WTC11 (cell line): ENCODE results near the gene IL23A. TPM values are rescaled to one million over a fixed set of nuclear protein-coding genes. Genes with fewer than 3 reads are reported as not detected.

Experiments used
- ATAC-seq: fragments of 200-7000 bp; cut with Tn5 transposase; 2 replicates; pipeline ENCODE4 v1.10.0; 2021; ENCODE audit warnings: mild to moderate bottlenecking, moderate library complexity
- CTCF ChIA-PET: fragments of 300-600 bp; sonication (Branson Sonifier 250); formaldehyde crosslinking; loops from one replicate; lab custom pipeline; 2021; ENCODE audit warnings: antibody characterized with exemption; lab: Charles Lee
- POLR2A ChIA-PET: fragments of 350-600 bp; sonication (Branson Sonifier 250); formaldehyde crosslinking; loops from one replicate; lab custom pipeline; 2021; ENCODE audit warnings: antibody characterized with exemption; lab: Charles Lee
- DNase-seq: peaks from one replicate; pipeline ENCODE4 v3.0.0; 2021; ENCODE audit warnings: low spot score
- H3K27ac Mint-ChIP-seq: 2 replicates; pipeline ENCODE4 v1.8.0; 2021; ENCODE audit warnings: mixed read lengths
- H3K27me3 Mint-ChIP-seq: 2 replicates; pipeline ENCODE4 v1.8.0; 2021; ENCODE audit warnings: low read depth, mild to moderate bottlenecking, moderate library complexity, mixed read lengths
- H3K36me3 Mint-ChIP-seq: 2 replicates; pipeline ENCODE4 v1.8.0; 2021; ENCODE audit warnings: mixed read lengths
- H3K4me1 Mint-ChIP-seq: 2 replicates; pipeline ENCODE4 v1.8.0; 2022; ENCODE audit warnings: mixed read lengths
- H3K4me3 Mint-ChIP-seq: 2 replicates; pipeline ENCODE4 v1.8.0; 2021; ENCODE audit warnings: mild to moderate bottlenecking, moderate library complexity, mixed read lengths
- H3K9me3 Mint-ChIP-seq: 2 replicates; pipeline ENCODE4 v1.8.0; 2021; ENCODE audit warnings: mixed read lengths
- ARID4B ChIP-seq: sonication (generic); formaldehyde crosslinking; IDR thresholded peaks from 2 replicates; pipeline ENCODE4 v1.8.0; 2023; ENCODE audit warnings: missing genetic modification reagents, mild to moderate bottlenecking, borderline replicate concordance
- ESRRA ChIP-seq: sonication (generic); formaldehyde crosslinking; IDR thresholded peaks from 2 replicates; pipeline ENCODE4 v1.8.1; 2022; ENCODE audit warnings: mild to moderate bottlenecking, missing genetic modification reagents, borderline replicate concordance
- FOXJ3 ChIP-seq: sonication (generic); formaldehyde crosslinking; IDR thresholded peaks from 2 replicates; pipeline ENCODE4 v1.9.0; 2021; ENCODE audit warnings: missing genetic modification reagents, mild to moderate bottlenecking, borderline replicate concordance
- FOXK1 ChIP-seq: sonication (generic); formaldehyde crosslinking; IDR thresholded peaks from 2 replicates; pipeline ENCODE4 v1.8.0; 2022; ENCODE audit warnings: mild to moderate bottlenecking, moderate library complexity, missing genetic modification reagents
- FOXP4 ChIP-seq: sonication (generic); formaldehyde crosslinking; IDR thresholded peaks from 2 replicates; pipeline ENCODE4 v1.8.0; 2022; ENCODE audit warnings: mild to moderate bottlenecking, missing genetic modification reagents
- GABPB1 ChIP-seq: sonication (generic); formaldehyde crosslinking; IDR thresholded peaks from 2 replicates; pipeline ENCODE4 v1.8.1; 2023; ENCODE audit warnings: mild to moderate bottlenecking, missing genetic modification reagents
- GRHL2 ChIP-seq: fragments of 250-450 bp; sonication (Bioruptor Pico); IDR thresholded peaks from 2 replicates; pipeline ENCODE4 v1.8.0; 2022; ENCODE audit warnings: mild to moderate bottlenecking, moderate library complexity; ENCODE audit not compliant: insufficient replicate concordance, severe bottlenecking
- GTF2I ChIP-seq: fragments of 250-450 bp; sonication (Bioruptor Pico); conservative IDR thresholded peaks from 2 replicates; pipeline ENCODE4 v1.4.0; 2021; ENCODE audit warnings: mild to moderate bottlenecking
- IRF2 ChIP-seq: sonication (generic); formaldehyde crosslinking; IDR thresholded peaks from 2 replicates; pipeline ENCODE4 v1.8.0; 2022; ENCODE audit warnings: low read depth, missing genetic modification reagents, borderline replicate concordance
- MXD4 ChIP-seq: fragments of 250-450 bp; sonication (Bioruptor Pico); IDR thresholded peaks from 2 replicates; pipeline ENCODE4 v1.8.0; 2021; ENCODE audit warnings: mild to moderate bottlenecking, moderate library complexity, borderline replicate concordance
- MYBL2 ChIP-seq: sonication (generic); formaldehyde crosslinking; IDR thresholded peaks from 2 replicates; pipeline ENCODE4 v1.8.1; 2023; ENCODE audit warnings: mild to moderate bottlenecking, moderate library complexity, missing genetic modification reagents
- NFYB ChIP-seq: sonication (generic); formaldehyde crosslinking; conservative IDR thresholded peaks from 2 replicates; pipeline ENCODE4 v1.8.0; 2022; ENCODE audit warnings: low read depth, missing genetic modification reagents
- NR2C2 ChIP-seq: sonication (generic); formaldehyde crosslinking; IDR thresholded peaks from 2 replicates; pipeline ENCODE4 v1.8.0; 2022; ENCODE audit warnings: mild to moderate bottlenecking, missing genetic modification reagents
- SMAD3 ChIP-seq: sonication (generic); formaldehyde crosslinking; IDR thresholded peaks from 2 replicates; pipeline ENCODE4 v1.8.0; 2022; ENCODE audit warnings: missing genetic modification reagents, mild to moderate bottlenecking, borderline replicate concordance
- SP1 ChIP-seq: sonication (generic); formaldehyde crosslinking; conservative IDR thresholded peaks from 2 replicates; pipeline ENCODE4 v1.8.1; 2022; ENCODE audit warnings: missing genetic modification reagents
- TEAD1 ChIP-seq: sonication (generic); formaldehyde crosslinking; IDR thresholded peaks from 2 replicates; pipeline ENCODE4 v1.8.0; 2022; ENCODE audit warnings: mild to moderate bottlenecking, missing genetic modification reagents
- ZNF121 ChIP-seq: sonication (generic); formaldehyde crosslinking; IDR thresholded peaks from 2 replicates; pipeline ENCODE4 v1.8.0; 2023; ENCODE audit warnings: missing genetic modification reagents
- ZNF281 ChIP-seq: sonication (generic); formaldehyde crosslinking; IDR thresholded peaks from 2 replicates; pipeline ENCODE4 v1.8.0; 2023; ENCODE audit warnings: mild to moderate bottlenecking, missing genetic modification reagents
- ZNF317 ChIP-seq: sonication (generic); formaldehyde crosslinking; IDR thresholded peaks from 2 replicates; pipeline ENCODE4 v1.8.1; 2023; ENCODE audit warnings: low read depth, mild to moderate bottlenecking, moderate library complexity, missing genetic modification reagents, borderline replicate concordance
- ZNF423 ChIP-seq: fragments of 250-450 bp; sonication (Bioruptor Pico); IDR thresholded peaks from 2 replicates; pipeline ENCODE4 v2.1.2; 2022; ENCODE audit warnings: mild to moderate bottlenecking, moderate library complexity
- total RNA-seq: library from RNA; stranded (reverse); gene quantifications from 3 replicates; pipeline ENCODE4 v1.2.3, GENCODE V29; 2021

The IL23A gene
- total RNA-seq, 1 experiment from 2014 or later = 2.9 TPM

GRCh38 chr12:56359851-56360767 lies 21.4 kb downstream of the IL23A start, which contains the start of gene STAT2:
Gene STAT2 (minus strand): TSS chr12:56360107. CDS start chr12:56356571, 3,536 bp downstream.
- ATAC-seq (peak; percentile 98), DNase-seq (peak; percentile 100)
- Mint-ChIP-seq H3K4me3 (peak within 1 kb of the TSS; percentile 90), H3K4me1 (peaks cover 13% of the 10 kb centered on the region), H3K9me3 (no peaks in the 10 kb centered on the region), H3K36me3 (peaks cover 8% of the 10 kb centered on the region), H3K27me3 (peaks cover 9% of the 10 kb centered on the region; the same call in 1 of the 2 replicates), H3K27ac (peak within 1 kb of the TSS; percentile 99)
- CTCF ChIA-PET = interaction anchor here (0.6 to 2.9 kb wide), 33 partner anchors 8 to 1095 kb away, joined by 3 to 55 read pairs (median 4); partner anchors contain the start of genes ANKRD52, CNPY2, COQ10A and DNAJC14
- POLR2A ChIA-PET = interaction anchor here (0.5 to 2.0 kb wide), 35 partner anchors 9 to 1061 kb away, joined by 3 to 24 read pairs (median 4); partner anchors contain the start of genes CNPY2, COQ10A, CS and DNAJC14
- TF ChIP-seq ZNF423 (CRISPR knock-in tag) (peak; percentile 76), FOXJ3 (no peak), NR2C2 (CRISPR knock-in tag) (0 out of 2 replicates have a peak, but pooled peaks have one; percentile 9), MXD4 (CRISPR knock-in tag) (no peak), GABPB1 (peak; percentile 69; the same call in 1 of the 2 replicates), MYBL2 (peak; percentile 40; the same call in 1 of the 2 replicates), FOXP4 (no peak), TEAD1 (no peak), SP1 (CRISPR knock-in tag) (peak; percentile 96), GRHL2 (CRISPR knock-in tag) (no peak), ZNF317 (CRISPR knock-in tag) (no peak), FOXK1 (CRISPR knock-in tag) (peak; percentile 31; the same call in 1 of the 2 replicates), ZNF281 (CRISPR knock-in tag) (0 out of 2 replicates have a peak, but pooled peaks have one; percentile 46), NFYB (CRISPR knock-in tag) (peak; percentile 67), SMAD3 (CRISPR knock-in tag) (peak; percentile 16; the same call in 1 of the 2 replicates)

GRCh38 chr12:56361487-56362129 lies 22.9 kb downstream of the IL23A start:
- Mint-ChIP-seq H3K9me3 (no peaks in the 10 kb centered on the region), H3K27ac (peak overlapping the region; percentile 99)
- DNase-seq = no peak

More at GRCh38 chr12:56361487-56362129, 22.9 kb downstream of the IL23A start:
- TF ChIP-seq IRF2 (CRISPR knock-in tag) (no peak), GTF2I (CRISPR knock-in tag) (no peak), ZNF121 (CRISPR knock-in tag) (no peak), ESRRA (CRISPR knock-in tag) (no peak), ARID4B (CRISPR knock-in tag) (no peak)
- ChIA-PET CTCF (no interaction called here), POLR2A (no interaction called here)
- peaks cover 9% of the 10 kb centered on the region; the same call in 1 of the 2 replicates for H3K27me3 Mint-ChIP-seq
- peak overlapping the region; percentile 90 for H3K4me3 Mint-ChIP-seq
- ATAC-seq = no peak
- H3K36me3 Mint-ChIP-seq = no peaks in the 10 kb centered on the region
- peaks cover 13% of the 10 kb centered on the region for H3K4me1 Mint-ChIP-seq
